ENCODE measurements around the gene KLHL2. TPM values are rescaled to one million over a fixed set of nuclear protein-coding genes. Genes with fewer than 3 reads are reported as not detected.
"Not testable (repeated sequence)": the region's sequence is repeated elsewhere in the genome, so short reads cannot be mapped to it uniquely, and the experiment has no call there.

KLHL2 gene
- total RNA-seq, 1 donor from 2014 or later, result 24.3 TPM

DNA sequence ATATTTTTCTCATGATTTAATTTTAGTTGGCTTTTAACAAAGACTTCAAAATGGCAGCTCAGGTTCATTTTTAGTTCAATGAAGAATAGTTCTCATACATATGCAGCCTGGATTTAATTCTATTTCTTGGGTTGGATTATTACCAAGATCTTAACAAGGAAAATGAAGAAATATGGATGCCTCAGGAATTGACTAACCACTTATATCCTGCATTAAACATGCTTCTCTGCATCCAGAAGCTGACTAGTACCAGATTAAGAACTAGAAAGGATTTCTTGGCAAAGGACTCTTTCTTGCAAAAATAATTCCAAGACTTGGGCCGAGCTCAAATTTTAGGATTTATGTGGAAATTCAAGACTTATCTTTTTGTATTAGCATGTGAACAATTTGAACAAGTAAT, 5.6 kb upstream of the KLHL2 start:
- DNase-seq, result no peak

DNA sequence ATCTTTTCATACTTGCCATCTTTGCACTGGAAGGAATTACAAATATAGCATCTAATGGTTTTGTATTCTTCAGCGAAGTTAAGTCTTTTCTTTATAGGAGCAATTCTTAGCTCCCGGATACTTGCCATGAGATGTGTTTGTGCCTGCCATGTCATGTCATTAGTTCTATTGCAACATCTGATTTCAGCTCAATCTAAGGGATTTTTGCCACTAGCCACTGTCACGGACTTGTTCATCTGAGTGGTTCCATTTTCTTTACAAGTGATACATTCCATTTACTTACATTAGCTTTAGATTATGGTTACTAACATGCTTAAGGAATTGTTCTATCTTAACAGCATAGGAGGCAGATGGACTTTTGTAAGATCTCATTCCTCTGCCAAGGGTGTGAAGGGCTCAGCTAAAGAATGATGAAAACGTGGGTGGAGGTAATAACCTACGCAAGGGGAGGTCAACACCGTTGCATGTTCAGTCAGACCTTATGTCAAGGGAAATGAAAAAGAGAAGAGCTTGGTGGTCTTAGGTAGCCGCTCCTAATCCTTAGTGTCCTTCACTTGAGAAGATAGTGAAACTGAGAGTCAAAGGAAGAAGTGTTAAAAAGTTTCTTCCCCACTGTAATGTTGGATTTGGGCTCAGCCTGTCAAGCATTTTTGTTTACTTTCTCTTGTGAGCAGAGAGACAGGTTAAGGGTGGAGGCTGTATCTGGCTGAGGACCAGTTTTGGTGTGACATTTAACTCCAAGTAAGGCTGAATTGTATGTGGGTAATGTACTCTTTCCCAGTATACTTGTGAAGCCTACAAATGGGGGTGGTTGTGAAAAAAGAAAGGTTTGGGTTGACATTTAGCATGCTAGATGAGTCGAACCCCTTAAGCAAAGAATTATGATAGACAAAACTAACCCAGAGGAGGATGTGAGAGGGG, 3.6 kb upstream of the KLHL2 start:
- no peak for DNase-seq

DNA sequence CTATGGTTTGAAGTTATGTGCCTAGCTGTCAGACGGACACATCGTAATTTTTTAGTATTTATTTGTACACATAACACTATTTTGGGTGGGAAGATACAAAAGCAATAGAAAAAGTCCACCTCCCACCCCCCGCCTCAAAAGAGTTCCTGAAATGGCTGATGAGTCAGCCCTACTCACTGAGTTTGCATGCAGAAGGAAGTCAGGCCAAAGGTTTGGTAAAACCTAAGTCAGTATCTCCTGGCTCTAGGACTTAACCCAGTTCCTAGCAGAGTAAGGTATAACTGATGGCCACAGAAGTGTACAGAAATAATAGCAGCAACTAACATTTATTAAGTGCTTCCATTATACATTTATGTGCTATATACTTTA, 2.9 kb upstream of the KLHL2 start:
- no peak for DNase-seq

DNA sequence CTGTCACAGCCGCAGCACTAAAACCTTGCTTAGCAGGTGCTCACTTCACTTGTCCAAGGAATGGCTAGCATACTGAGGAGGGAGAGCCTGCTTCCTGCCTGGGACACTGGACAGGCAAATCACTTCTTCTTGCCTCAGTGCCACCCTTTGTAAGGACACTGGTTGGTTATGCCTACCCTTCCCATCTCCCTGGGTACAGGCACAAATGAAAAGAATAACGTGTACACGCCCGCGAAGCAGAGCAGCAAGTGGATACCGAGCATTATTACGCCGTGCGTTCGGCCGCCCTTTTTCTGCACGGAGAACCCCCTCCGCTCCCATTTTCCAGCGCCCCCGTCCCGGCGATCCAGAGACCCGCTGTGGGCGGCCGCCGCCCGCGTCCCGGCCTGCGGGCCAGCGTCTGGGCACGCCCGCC, 338 bp upstream of the KLHL2 start:
- DNase-seq, result no peak

DNA sequence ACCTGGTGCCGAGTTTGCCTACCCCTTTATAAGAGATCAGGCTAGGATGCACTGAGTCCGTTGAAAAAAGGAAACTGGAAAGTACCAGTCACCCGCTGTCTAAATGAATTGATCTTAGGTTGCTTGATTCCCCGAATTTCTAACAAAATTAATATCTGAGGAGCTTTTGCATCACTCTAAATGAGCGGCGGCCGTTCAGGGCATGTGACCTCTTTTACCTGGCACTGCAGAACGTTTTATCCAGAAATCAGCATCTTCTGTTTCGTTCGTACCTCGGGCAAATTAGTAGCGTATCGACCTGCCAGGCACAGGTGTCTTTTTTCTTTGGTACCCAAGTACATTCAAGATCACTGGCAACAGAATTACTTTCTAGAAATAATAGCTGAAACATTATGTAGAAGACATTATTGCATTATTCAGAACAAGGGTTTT, 876 bp downstream of the KLHL2 start:
- no peak for DNase-seq

DNA sequence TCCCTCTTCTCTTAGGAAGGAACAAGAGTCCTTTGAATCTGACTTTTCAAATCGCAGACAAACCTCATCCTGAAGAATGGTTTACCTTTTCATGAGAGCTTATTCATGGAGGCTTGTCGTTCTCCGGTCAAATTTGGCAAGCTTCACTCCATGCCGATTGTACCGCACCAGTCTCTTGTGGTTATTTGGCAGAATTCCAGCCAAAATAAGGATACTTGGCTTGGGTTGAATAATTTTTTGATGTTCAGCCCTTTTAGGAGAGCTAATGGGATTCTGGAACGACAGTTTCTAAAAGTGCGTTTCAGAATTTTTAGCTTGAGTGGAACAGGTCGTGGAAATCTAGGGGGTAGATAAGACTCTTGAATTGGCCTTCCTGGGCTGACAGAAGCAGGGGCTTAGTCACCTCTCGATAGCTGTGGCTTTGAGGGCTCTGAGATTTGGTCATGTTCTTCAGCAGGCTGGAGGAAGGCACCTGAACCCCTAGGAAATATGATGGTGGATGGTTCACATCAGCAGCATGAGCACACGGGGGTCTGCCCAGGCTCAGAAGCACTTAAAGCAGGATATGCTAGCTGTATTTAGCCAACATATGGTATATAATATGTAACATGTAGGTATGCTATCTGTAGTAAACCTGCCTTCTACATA, 1.5 kb downstream of the KLHL2 start:
- peak; percentile 9 for DNase-seq

DNA sequence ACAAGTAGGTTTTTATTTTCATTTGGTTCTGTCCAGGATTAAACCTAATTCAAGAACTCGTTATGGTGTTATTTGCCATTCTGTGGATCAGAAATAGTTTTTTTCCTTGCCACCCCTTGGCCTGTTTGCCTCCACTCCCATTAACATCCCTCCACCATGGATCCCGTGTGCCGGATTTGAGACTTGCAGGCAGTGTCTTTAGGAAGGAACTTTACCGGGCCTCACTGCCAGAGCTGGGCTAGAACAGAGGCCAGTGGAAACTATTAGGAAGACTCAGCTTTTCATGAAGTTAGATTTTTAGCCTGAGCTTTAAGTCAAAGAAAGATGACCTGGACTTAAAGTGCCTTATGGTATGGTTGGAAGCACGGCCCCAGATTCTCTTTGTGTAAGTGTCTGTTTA, 2.4 kb downstream of the KLHL2 start:
- no peak for DNase-seq

DNA sequence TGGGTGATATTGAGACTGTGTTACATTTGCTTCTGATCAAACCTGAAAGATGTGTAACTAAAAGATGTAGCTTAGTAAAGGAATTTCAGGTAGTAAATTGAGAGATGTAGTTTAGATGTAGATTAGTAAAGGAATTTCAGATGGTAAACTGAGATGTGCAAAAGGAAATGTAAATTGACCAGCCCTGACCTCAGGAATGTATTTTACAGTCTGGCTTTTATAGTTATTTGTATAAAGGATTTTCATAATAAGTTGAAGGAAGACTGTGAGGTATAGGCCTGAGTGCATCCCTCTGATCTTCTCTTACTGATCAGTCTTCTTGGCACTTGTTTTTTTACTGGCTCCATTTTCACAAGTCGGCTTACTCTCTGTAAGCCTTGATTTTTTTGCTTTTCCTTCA, 3.2 kb downstream of the KLHL2 start:
- DNase-seq, result no peak

DNA sequence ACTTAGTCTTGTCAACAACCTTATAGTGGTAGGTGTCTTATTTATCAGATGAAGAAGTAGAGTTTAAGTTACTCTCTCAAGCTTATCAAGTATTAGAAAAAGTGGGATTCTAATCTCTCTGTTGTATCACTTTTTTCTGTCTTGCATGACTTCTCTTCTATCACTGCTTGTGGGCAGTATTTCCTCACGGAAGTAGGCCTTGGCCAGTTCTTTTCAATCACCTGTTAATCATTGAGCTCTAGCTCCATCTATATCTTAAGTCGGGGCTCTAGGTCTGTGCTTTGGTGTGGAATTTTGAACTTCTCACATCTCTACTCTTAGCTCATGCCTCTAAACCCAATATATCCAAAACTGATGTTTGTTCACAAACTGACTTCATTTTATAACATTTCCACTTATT, 5.3 kb downstream of the KLHL2 start:
- not testable (repeated sequence) for DNase-seq

DNA sequence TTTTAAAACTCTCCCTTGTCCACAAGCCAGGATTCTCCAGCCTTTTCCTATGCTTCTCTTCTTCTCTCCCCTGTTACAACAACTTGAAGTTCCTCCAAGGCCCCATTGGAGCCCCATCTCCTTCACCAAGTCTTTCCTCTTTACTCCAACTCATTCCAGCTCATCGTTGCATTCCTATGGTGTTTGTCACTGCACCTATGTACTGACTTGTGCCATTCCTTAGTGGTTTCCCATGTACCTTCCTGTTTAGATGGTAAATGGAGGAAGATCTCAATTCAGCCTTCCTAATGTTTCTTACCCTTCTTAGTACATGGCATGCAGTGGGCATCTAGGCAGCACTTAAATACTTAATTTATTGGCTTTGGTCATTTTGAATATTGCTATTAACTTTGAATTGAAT, 6.0 kb downstream of the KLHL2 start:
- not testable (repeated sequence) for DNase-seq

DNA sequence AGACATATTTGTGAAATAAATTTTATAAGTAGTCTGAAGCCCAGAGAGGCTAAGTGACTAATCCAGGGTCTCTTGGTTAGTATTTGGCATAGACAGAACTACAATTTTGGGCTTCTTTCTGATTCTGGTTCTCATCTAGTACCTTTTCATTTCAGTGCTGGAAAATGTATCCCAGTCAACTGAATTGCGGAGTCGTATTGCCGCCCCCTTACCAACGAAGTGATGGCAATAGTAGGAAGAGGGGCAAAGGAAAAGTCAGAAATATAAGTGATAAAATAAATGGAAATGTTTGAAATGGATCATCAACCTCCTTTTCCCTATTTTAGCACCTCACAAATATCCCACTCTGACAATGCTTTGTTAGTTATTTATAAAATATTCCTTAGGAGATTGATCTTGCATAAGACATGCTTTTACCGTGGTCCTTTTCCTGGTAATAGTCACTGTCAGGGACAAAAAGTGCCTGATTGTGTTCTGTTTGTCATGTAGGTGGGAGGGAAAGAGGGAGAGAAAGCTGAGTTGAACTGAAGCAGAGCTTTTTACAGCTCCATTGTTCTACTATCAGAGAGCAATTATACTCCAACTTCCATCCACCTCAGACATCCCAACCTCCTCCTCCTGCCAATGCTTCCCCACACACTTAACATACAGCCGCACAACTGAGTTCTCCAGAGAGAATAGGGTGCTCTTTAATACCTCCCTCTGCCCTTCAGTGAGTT, 6.8 kb downstream of the KLHL2 start:
- DNase-seq, result not testable (repeated sequence)

DNA sequence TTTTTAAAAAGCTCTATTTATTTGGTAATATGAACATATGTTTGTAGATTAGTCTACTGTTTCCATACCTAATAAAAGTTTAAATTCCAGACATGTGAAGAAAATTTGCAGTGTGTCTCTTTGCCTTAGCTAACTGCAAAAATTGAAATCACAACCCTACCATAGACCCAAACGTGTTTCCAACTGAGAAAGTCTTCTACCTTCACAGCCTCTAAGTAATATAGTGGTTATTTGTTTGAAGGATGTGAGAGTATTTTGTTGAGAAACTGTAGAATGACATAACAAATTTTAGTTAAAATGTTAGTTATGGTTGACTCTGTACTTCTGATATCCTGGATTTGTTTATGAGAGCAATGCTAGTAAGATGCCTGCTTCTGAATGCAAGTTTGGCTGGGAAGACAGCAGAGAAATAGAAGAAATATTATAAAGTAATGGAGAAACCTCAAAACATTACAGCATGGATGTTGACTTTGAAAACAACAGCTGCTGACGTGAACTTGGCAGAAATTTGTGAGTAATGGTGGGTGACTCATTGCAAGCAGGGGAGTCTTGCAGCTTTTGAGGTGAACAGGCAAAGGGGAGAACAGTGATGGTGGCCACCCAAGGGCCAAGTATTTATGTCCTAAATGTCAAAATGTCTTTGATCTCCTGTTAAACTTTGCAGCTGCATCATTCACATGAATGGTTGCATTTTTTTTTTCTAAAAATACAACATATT, 7.8 kb downstream of the KLHL2 start:
- not testable (repeated sequence) for DNase-seq

DNA sequence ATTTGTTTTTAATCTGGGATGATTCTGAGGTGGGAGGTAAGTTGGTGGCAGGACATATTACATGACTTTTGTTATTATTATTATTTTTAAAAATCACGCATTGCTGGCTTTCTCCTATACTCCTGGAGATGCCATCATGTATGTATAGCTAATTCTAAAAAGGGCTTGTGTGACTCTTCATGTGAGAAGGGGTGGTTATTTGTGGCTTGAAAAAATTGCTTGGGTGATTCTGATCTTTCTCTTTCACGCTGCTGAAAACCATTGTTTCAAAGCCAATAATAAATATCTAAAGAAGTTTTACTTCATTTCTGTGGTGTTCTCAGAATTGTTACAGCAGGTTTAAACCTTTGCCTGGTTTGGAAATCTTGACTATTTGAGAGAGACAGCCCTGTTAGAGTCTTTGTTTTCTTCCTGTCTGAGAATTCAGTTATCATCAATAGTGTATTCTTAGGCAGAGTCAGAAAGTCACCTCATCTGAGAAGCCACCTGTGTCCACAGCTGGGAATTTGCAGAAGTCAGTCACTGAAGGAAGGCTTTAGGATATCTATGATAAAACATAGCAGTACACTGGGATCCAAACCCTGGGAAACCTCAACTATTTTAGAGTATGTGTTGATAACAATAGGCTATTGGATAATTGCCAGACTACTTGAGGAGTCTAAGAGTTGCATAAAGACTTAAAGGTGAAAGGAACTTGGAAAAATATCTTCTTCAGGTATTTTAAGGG, 8.6 kb downstream of the KLHL2 start:
- not testable (repeated sequence) for DNase-seq

DNA sequence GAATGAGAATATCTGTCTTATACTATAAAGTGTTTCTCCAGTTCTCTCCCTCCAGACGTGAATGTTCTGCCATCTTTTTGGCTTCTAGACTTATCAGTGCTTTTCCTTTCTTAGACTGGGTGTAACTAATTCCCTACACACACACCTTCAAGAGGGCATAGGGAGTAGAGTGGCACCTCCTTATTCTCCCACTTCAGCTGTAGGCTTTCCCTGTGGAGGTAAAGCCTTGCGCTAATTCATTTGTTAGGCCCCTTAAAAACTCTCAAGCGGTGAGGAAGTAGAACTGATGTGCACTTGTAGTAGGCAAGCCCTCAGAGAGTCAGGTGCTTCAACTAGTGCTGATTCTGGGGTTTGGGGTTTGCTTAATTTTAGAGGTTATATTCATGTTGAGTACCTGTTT, 10.0 kb downstream of the KLHL2 start:
- DNase-seq, result no peak

DNA sequence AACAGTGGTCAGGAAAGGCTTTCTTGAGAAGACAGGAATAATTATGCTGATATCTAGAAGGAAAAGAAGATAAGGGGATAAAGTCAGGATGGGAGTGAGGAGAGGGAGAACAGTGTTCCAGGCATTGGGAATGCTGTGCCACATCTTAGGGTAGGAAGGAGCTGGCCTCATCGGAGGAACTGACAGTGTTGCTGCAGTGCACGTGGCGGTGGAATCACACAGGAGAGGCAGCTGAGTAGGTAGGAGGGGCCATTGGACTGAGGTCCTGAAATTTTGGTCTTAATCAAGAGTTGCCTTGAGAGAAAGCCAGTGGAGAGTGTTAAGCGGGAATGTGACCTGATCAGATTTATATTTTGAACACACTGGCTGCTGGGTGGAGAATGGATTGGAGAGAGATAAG, 13.9 kb downstream of the KLHL2 start:
- DNase-seq, result not testable (repeated sequence)

DNA sequence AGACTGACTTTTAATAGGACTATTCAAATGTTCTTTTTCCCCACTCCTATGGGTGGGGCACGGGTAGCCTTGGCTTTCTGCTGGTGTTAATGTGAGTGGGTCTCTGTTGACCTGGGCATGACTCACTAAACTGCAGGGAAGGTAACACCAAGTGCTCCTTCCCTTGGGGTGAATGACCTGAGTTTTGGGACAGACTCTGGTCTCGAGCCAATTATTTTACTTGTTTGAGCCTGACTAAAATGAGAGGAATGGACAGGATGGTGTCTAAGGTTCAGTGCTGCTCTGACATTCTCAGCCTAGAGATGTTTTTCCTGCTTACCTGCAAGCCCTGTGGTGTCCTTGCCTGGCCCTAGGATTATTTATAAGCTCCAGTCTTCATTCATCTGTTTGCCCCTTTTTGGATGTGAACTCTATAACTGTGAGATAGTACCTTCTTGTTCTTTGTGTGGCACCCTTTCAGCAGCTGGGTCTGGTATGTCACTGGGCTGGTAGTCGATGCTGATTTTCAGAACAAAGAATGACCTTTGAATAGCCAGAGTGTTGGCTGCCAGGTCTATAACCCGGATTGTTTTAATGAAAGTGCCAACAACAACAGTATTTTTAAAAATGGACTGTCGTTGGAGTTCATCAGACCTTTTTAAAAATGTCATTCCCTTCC, 14.8 kb downstream of the KLHL2 start:
- DNase-seq, result not testable (repeated sequence)

DNA sequence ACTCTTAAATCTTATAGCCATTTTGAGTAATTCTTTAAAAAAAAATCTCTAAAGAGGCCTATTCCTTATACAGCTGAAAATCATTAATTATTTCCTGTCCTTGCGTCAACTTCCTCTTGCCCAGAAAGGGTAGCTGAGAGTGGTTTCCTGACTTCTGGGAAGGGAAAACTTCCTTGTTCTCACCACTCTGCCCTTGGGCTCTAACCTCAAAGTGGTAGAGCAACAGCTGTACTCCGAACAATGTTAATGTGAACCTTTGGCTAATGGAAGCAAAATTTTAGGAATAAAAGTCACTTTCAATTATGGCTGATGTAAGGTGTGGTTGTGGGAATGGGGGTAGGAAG, 15.3 kb downstream of the KLHL2 start:
- DNase-seq, result no peak

DNA sequence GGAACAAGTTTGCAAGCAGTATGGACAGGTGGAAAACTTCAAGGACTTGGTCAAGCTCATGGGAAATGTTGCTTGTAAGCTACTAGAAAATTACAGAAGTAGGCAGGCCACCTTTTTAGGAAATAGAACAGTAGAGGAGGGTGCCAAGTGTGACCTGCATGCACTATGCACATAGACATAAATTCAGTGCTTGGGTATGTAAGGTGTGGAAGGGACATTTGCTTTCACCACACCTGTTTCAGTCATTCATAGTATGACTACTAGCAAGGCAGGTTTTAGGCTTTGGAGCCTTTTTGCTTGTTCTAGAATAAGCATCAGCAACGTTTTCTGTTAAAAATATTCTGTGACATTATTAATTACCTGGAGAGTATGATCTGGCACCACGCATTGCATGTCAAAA, 20.0 kb downstream of the KLHL2 start:
- not testable (repeated sequence) for DNase-seq

DNA sequence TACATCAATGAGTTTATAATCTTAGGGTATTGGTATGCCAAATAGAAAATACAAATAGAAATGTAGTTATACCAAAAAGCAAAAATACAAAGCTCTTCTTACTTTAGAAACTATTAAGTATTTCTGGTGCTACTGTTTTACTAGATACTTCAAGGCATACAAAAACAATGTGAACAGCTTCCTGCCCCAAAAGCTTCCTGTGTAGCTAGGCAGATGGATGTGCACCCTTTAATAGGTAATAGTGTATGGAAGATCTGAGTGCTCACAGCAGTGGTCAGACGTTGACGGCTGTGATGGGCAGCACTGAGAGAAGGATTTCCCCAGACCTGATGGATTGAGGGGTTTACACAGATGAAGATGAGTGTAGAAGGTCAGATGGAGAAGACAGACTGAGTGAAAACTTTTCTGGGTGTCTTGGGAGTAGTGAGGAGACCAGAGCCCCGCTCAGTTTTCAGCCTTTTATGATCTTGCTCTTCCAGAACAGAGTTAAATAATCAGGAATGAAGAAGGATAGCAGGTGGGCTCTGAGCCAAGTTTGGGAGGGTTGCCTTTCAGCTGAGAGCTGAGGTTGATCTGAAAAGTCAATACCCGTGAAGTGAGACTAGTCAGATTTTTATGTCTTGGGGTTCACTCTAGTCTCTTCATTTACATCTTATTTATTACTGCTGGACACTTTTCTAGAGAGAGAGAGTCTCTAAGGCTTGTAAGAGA, 22.3 kb downstream of the KLHL2 start:
- peak; percentile 20 for DNase-seq

DNA sequence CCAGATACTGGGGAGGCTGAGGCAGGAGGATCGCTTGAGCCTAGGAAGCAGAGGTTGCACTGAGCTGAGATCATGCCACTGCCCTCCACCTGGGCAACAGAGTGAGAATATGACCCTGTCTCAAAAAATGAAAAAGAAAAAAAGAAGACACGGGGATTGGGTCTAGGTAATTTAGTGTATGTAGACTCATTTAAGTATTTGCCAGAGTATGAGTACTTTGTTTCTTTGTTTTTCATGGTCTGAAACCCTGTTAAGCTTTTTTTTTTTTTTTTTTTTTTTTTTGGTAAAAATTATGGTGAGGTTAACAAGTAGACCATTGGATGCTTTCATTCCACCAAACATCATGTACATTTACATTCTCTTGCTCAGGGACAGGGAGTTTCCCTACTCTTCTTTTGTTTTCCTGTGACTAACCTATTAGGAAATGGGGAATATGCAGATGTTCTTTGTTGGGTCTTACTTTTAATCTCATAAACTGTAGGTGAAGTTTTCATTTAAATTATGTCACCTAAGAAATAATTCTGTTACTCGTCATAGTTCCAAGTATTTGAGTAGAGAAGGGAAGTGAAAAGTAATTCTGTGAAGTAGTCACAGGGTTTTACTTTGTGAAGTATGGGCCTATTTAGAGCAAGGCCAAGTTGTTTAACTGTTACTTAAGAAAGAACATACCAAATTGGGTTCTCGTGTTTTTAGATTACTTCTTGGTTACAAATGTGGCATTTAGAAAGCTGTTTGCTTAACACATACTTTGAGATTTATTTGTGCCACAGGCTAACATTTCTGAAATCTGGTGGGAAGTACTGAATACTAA, 25.5 kb downstream of the KLHL2 start:
- DNase-seq, result not testable (repeated sequence)
